ENCODE data around the gene EHHADH. TPM values are rescaled to one million over a fixed set of nuclear protein-coding genes. Genes with fewer than 3 reads are reported as not detected.
"Not testable (repeated sequence)": the region's sequence is repeated elsewhere in the genome, so short reads cannot be mapped to it uniquely, and the experiment has no call there.

The EHHADH gene
- total RNA-seq, 1 donor, result 6.5 TPM

DNA sequence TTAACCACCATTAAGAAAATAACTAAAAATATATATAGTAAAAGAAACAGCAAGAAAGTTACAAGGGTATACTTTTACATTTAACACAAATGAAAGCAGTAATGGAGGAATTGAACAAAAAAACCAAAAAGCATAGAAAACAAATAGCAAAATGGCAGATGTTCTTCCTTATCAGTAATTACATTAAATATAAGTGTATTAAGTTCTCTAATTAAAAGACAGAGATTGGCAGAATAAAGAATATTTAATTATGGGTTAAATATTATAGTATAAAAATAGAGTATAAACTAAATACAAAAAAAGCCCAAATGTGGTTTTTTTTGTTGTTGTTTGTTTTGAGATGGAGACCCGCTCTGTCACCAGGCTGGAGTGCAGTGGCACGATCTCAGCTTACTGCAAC, 20.5 kb downstream of the EHHADH start:
- TF ChIP-seq, protein P1, sequence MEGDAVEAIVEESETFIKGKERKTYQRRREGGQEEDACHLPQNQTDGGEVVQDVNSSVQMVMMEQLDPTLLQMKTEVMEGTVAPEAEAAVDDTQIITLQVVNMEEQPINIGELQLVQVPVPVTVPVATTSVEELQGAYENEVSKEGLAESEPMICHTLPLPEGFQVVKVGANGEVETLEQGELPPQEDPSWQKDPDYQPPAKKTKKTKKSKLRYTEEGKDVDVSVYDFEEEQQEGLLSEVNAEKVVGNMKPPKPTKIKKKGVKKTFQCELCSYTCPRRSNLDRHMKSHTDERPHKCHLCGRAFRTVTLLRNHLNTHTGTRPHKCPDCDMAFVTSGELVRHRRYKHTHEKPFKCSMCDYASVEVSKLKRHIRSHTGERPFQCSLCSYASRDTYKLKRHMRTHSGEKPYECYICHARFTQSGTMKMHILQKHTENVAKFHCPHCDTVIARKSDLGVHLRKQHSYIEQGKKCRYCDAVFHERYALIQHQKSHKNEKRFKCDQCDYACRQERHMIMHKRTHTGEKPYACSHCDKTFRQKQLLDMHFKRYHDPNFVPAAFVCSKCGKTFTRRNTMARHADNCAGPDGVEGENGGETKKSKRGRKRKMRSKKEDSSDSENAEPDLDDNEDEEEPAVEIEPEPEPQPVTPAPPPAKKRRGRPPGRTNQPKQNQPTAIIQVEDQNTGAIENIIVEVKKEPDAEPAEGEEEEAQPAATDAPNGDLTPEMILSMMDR (IDR thresholded peaks at IDR 0.05; ENCODE audit: insufficient read depth, low read depth, low read length), result no peak
- H3K4me3 ChIP-seq (ENCODE audit: low read depth, low read length), result no peak overlapping the region
- DNase-seq (ENCODE audit: low read depth), result no peak

DNA sequence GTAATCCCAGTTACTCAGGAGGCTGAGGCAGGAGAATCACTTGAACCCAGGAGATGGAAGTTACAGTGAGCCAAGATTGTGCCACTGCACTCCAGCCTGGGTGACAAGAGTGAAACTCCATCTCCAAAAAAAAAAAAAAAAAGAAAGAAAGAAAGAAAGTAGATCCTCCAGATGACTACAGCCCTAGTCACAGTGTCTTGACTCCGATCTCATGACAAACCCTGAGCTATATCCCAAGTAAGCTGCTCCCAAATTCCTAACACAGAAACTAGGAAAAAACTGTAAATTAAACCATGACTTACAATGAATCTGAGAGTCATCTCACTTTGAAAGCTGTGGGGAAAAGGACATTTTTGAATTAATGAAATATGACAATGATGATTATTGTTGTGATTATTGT, 27.3 kb downstream of the EHHADH start:
- DNase-seq (ENCODE audit: low read depth); H3K4me3 ChIP-seq (ENCODE audit: low read depth, low read length): not testable (repeated sequence)

DNA sequence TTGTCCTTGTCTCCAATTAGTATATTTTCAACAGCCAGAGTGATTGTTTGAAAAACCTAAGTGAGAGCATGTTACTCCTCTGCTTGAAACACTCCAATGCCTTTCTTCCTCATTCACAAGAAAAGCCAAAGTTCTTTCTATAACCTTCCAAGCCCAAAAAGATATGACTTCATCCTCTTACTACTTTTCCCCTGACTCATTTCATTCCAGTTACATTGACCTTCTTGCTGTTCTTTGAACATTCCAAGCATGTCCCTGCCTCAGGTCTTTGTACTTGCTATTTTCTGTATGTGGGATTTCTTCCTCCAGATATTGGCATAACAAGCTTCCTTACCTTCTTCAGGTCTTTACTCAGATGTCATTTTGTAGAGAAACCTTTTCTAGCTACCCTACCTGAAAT, 28.3 kb downstream of the EHHADH start:
- peak; percentile 13 for DNase-seq (ENCODE audit: low read depth)
- TF ChIP-seq, protein P1 (IDR thresholded peaks at IDR 0.05; ENCODE audit: insufficient read depth, low read depth, low read length), result no peak
- H3K4me3 ChIP-seq (ENCODE audit: low read depth, low read length), result no peak overlapping the region

DNA sequence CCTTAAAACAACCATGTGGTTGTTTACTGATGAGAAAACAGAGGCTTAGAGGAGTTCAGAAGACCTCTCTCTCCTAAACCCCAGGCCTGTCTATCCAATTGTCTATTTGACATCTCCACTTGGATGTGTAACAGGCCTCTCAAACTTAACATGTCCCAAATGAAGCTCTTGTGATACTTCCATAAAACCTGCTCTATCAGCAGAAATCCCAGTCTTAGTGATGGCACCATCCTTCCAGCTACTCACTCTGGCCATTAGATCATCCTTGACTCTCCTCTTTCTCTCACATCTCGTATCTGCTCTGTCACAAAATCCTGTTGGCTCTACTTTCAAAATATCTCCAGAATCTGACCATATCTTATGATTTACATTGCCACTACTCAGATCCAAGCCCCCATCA, 28.8 kb downstream of the EHHADH start:
- no peak overlapping the region for H3K4me3 ChIP-seq (ENCODE audit: low read depth, low read length)
- DNase-seq (ENCODE audit: low read depth), result no peak
- TF ChIP-seq, protein P1 (IDR thresholded peaks at IDR 0.05; ENCODE audit: insufficient read depth, low read depth, low read length), result no peak

DNA sequence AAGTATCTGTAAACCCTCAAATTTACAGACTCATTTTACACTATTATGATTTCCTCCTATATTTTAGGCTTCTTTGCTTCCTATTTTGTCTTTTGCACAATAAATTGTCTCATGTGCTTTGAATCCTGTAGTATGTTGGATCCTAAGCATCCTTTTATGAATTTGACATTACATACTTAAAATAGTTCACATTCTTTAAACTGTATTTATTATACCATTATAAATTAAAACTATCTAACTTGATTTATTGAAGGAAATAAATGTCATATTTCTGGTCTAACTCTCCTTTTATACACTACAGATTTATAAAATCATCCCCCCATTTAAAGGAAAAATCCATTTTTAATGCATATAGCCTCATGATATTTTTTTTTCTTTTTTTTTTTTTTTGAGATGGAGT, 32.6 kb downstream of the EHHADH start:
- H3K4me3 ChIP-seq (ENCODE audit: low read depth, low read length), result no peak overlapping the region
- no peak for DNase-seq (ENCODE audit: low read depth)
- TF ChIP-seq, protein P1 (IDR thresholded peaks at IDR 0.05; ENCODE audit: insufficient read depth, low read depth, low read length), result no peak

DNA sequence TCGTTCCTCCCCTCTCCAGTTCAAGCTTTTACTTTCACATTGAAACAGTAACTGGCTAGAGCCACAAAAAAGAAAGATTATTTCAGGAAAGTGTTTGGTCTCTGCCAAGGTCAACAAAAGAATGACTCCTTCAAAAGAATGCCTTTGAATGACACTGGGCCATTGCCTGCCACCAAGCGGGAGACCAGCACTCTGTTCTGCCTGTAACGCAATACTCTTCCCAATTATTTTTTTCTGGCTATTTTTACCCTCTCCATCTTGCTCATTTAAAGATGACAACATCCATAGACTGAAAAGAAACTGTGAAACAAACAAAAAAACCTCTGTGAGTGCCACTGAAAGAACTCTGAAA, 37.3 kb downstream of the EHHADH start:
- no peak overlapping the region for H3K4me3 ChIP-seq (ENCODE audit: low read depth, low read length)
- no peak for DNase-seq (ENCODE audit: low read depth)
- TF ChIP-seq, protein P1 (IDR thresholded peaks at IDR 0.05; ENCODE audit: insufficient read depth, low read depth, low read length), result no peak

DNA sequence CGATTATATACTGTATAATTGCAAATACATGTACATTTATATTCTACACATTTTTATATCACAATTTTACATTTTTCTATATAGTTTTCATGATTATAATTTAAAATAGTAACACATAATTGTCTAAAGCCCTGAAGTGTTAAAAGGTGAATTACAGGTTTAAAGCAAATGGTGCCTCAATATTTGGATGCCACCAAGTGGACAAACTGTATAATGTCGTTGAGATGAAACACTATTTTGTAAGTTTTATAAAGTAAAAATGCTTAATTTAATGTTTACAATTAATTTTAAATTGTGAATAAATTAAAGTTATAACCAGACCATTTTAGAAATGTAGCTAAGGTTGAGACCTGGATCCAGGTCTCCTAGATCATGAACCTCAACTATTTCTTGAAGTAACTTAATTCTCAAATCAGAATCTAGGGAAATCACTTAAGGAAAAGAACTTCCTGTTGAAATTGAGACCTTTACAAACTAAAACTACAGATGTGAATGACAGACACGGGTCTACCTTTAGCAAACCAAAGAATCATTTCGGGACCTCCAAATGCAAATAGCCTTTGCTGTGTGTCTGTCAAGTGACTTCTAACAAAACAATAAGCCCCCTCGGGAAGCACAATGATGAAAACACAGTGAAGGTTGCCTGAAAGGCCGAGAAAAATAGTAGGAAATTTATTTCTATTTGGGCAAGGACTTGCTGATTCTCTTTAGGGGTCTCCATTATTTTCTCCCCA, 37.8 kb downstream of the EHHADH start:
- TF ChIP-seq, protein P1 (IDR thresholded peaks at IDR 0.05; ENCODE audit: insufficient read depth, low read depth, low read length), result peak; percentile 47
- H3K4me3 ChIP-seq (ENCODE audit: low read depth, low read length), result no peak overlapping the region
- DNase-seq (ENCODE audit: low read depth), result peak; percentile 22
